NB4 (cell line): ENCODE data around the gene NHS.

ENCODE experiments used
- DNase-seq: peaks from one replicate; pipeline ENCODE4 v3.0.0; 2010; ENCODE audit warnings: low read depth
- H3K4me3 ChIP-seq: one replicate; pipeline ENCODE4 v1.5.1; 2011; ENCODE audit warnings: mild to moderate bottlenecking, low read depth, low read length, moderate library complexity
- CTCF ChIP-seq: IDR thresholded peaks from one replicate; pipeline ENCODE4 v1.5.1; 2012; ENCODE audit warnings: low read depth, low read length
- MAX ChIP-seq: IDR thresholded peaks from 2 replicates; pipeline ENCODE4 v1.6.1; 2011; ENCODE audit warnings: low read depth, low read length
- MYC ChIP-seq: IDR thresholded peaks from 2 replicates; pipeline ENCODE4 v1.6.1; 2011; ENCODE audit warnings: low read depth, low read length
- POLR2A ChIP-seq: IDR thresholded peaks from 2 replicates; pipeline ENCODE4 v1.6.1; 2011; ENCODE audit warnings: mild to moderate bottlenecking; ENCODE audit not compliant: insufficient read length; ENCODE audit errors: extremely low read depth

Gene NHS

GRCh38 chrX:17674601-17675000 is 299.6 kb downstream of the NHS start:
- no peak overlapping the region for H3K4me3 ChIP-seq
- peak; percentile 3 for DNase-seq
- TF ChIP-seq POLR2A = no peak
- no peak for TF ChIP-seq MYC
- TF ChIP-seq MAX = no peak
- TF ChIP-seq CTCF = no peak

- no peak for TF ChIP-seq POLR2A
- TF ChIP-seq CTCF = no peak
- no peak for TF ChIP-seq MAX
- TF ChIP-seq MYC = no peak
- no peak overlapping the region for H3K4me3 ChIP-seq
- DNase-seq = no peak
These were observed 304.3 kb downstream of the NHS start for GRCh38 chrX:17679261-17679660.

- TF ChIP-seq CTCF (no peak), POLR2A (no peak), MAX (no peak), MYC (no peak)
These were observed 304.8 kb downstream of the NHS start for GRCh38 chrX:17679820-17680219.

GRCh38 chrX:17680732-17681413 is 305.9 kb downstream of the NHS start:
- TF ChIP-seq CTCF (no peak), MYC (no peak), POLR2A (no peak), MAX (no peak)
- H3K4me3 ChIP-seq = no peak overlapping the region
- DNase-seq = no peak

More at GRCh38 chrX:17679820-17680219, 304.8 kb downstream of the NHS start:
- no peak for DNase-seq
- H3K4me3 ChIP-seq = no peak overlapping the region

GRCh38 chrX:17682259-17682658 is 307.3 kb downstream of the NHS start:
- no peak overlapping the region for H3K4me3 ChIP-seq
- TF ChIP-seq MYC (no peak), CTCF (no peak)
- no peak for DNase-seq

GRCh38 chrX:17685026-17685425 is 310.0 kb downstream of the NHS start:
- TF ChIP-seq POLR2A = no peak
- TF ChIP-seq MAX = no peak
- TF ChIP-seq MYC = no peak
- no peak for DNase-seq
- no peak overlapping the region for H3K4me3 ChIP-seq
